NT2/D1 (cell line): Measurements from ENCODE around the gene PRAMEF1.

ENCODE experiments used
- DNase-seq: peaks from one replicate; pipeline ENCODE4 v3.0.0-alpha.2; 2011; ENCODE audit warnings: low read depth, low spot score
- H3K27me3 ChIP-seq: 2 replicates; pipeline ENCODE4 v1.6.0; 2011; ENCODE audit warnings: mild to moderate bottlenecking; ENCODE audit not compliant: insufficient read length, insufficient read depth
- H3K36me3 ChIP-seq: 2 replicates; pipeline ENCODE4 v1.6.1; 2011; ENCODE audit warnings: mild to moderate bottlenecking, low read length, mixed read lengths; ENCODE audit not compliant: insufficient read depth, insufficient read length
- H3K4me1 ChIP-seq: 2 replicates; pipeline ENCODE4 v1.5.1; 2011; ENCODE audit not compliant: insufficient read depth, insufficient read length
- H3K4me3 ChIP-seq: 2 replicates; pipeline ENCODE4 v1.5.1; 2011; ENCODE audit warnings: low read depth; ENCODE audit not compliant: insufficient read length
- H3K9ac ChIP-seq: 2 replicates; pipeline ENCODE4 v1.6.0; 2011; ENCODE audit warnings: low read depth; ENCODE audit not compliant: insufficient read length
- H3K9me3 ChIP-seq: 2 replicates; pipeline ENCODE4 v1.5.1; 2011; ENCODE audit warnings: mild to moderate bottlenecking, low read length; ENCODE audit not compliant: insufficient read depth
- SUZ12 ChIP-seq: IDR thresholded peaks from 2 replicates; pipeline ENCODE4 v1.6.1; 2011; ENCODE audit not compliant: insufficient read length, insufficient read depth; ENCODE audit errors: extremely low read depth
- YY1 ChIP-seq: IDR thresholded peaks from 2 replicates; pipeline ENCODE4 v1.6.1; 2011; ENCODE audit not compliant: insufficient read length, insufficient read depth
- ZNF274 ChIP-seq: IDR thresholded peaks from 2 replicates; pipeline ENCODE4 v1.6.1; 2011; ENCODE audit warnings: mild to moderate bottlenecking, low read depth, low read length

The PRAMEF1 gene

GRCh38 chr1:12769031-12769430, 22.2 kb upstream of the PRAMEF1 start:
- no peak overlapping the region for H3K9ac ChIP-seq
- DNase-seq = no peak
- H3K36me3 ChIP-seq = no peaks in the 10 kb centered on the region
- no peak overlapping the region for H3K4me3 ChIP-seq
- no peaks in the 10 kb centered on the region for H3K4me1 ChIP-seq
- TF ChIP-seq ZNF274 (no peak), SUZ12 (no peak), YY1 (no peak)
- no peaks in the 10 kb centered on the region for H3K9me3 ChIP-seq
- H3K27me3 ChIP-seq = no peaks in the 10 kb centered on the region

GRCh38 chr1:12769976-12770505, 21.2 kb upstream of the PRAMEF1 start:
- Histone ChIP-seq H3K9ac (no peak overlapping the region), H3K27me3 (no peaks in the 10 kb centered on the region), H3K36me3 (no peaks in the 10 kb centered on the region), H3K4me3 (no peak overlapping the region), H3K9me3 (no peaks in the 10 kb centered on the region), H3K4me1 (no peaks in the 10 kb centered on the region)
- DNase-seq = no peak
- TF ChIP-seq ZNF274 = no peak
- no peak for TF ChIP-seq YY1
- TF ChIP-seq SUZ12 = no peak

- TF ChIP-seq YY1 (no peak), ZNF274 (no peak), SUZ12 (no peak)
- H3K9ac ChIP-seq = no peak overlapping the region
- H3K27me3 ChIP-seq = no peaks in the 10 kb centered on the region
- no peak for DNase-seq
- H3K4me1 ChIP-seq = no peaks in the 10 kb centered on the region
- H3K9me3 ChIP-seq = no peaks in the 10 kb centered on the region
- H3K36me3 ChIP-seq = no peaks in the 10 kb centered on the region
- no peak overlapping the region for H3K4me3 ChIP-seq
Measured at GRCh38 chr1:12770620-12771019, 20.6 kb upstream of the PRAMEF1 start.

- TF ChIP-seq YY1 (no peak), ZNF274 (no peak), SUZ12 (no peak)
- H3K27me3 ChIP-seq = no peaks in the 10 kb centered on the region
- no peak overlapping the region for H3K9ac ChIP-seq
- DNase-seq = no peak
- no peak overlapping the region for H3K4me3 ChIP-seq
- H3K4me1 ChIP-seq = no peaks in the 10 kb centered on the region
- no peaks in the 10 kb centered on the region for H3K36me3 ChIP-seq
- H3K9me3 ChIP-seq = no peaks in the 10 kb centered on the region
Measured at GRCh38 chr1:12771186-12771585, 20.0 kb upstream of the PRAMEF1 start.

GRCh38 chr1:12772520-12772919, 18.7 kb upstream of the PRAMEF1 start:
- Histone ChIP-seq H3K9ac (no peak overlapping the region), H3K27me3 (no peaks in the 10 kb centered on the region), H3K4me3 (no peak overlapping the region), H3K9me3 (no peaks in the 10 kb centered on the region), H3K4me1 (no peaks in the 10 kb centered on the region), H3K36me3 (no peaks in the 10 kb centered on the region)
- TF ChIP-seq SUZ12 = no peak
- no peak for TF ChIP-seq ZNF274
- TF ChIP-seq YY1 = no peak
- no peak for DNase-seq

- H3K27me3 ChIP-seq = no peaks in the 10 kb centered on the region
- H3K4me1 ChIP-seq = no peaks in the 10 kb centered on the region
- no peak for DNase-seq
- H3K9me3 ChIP-seq = no peaks in the 10 kb centered on the region
- no peak within 1 kb of the TSS for H3K4me3 ChIP-seq
- no peak within 1 kb of the TSS for H3K9ac ChIP-seq
- TF ChIP-seq SUZ12 (no peak), ZNF274 (no peak), YY1 (no peak)
- H3K36me3 ChIP-seq = no peaks in the 10 kb centered on the region
Measured at GRCh38 chr1:12773438-12773837, 17.8 kb upstream of the PRAMEF1 start, which contains the start of gene PRAMEF12. Gene PRAMEF12 (plus strand): TSS chr1:12773738. CDS start chr1:12774868, 1,130 bp downstream.

GRCh38 chr1:12774801-12775345, 16.3 kb upstream of the PRAMEF1 start:
- DNase-seq = no peak
- H3K9ac ChIP-seq = no peak overlapping the region
- H3K4me1 ChIP-seq = no peaks in the 10 kb centered on the region
- no peaks in the 10 kb centered on the region for H3K9me3 ChIP-seq
- H3K27me3 ChIP-seq = no peaks in the 10 kb centered on the region
- no peak for TF ChIP-seq YY1
- TF ChIP-seq SUZ12 = no peak
- no peak for TF ChIP-seq ZNF274
- H3K36me3 ChIP-seq = no peaks in the 10 kb centered on the region
- no peak overlapping the region for H3K4me3 ChIP-seq

GRCh38 chr1:12775443-12775842, 15.8 kb upstream of the PRAMEF1 start:
- H3K9ac ChIP-seq = no peak overlapping the region
- H3K27me3 ChIP-seq = no peaks in the 10 kb centered on the region
- H3K9me3 ChIP-seq = no peaks in the 10 kb centered on the region
- DNase-seq = no peak
- TF ChIP-seq SUZ12 = no peak
- TF ChIP-seq ZNF274 = no peak
- TF ChIP-seq YY1 = no peak
- H3K4me1 ChIP-seq = no peaks in the 10 kb centered on the region
- H3K4me3 ChIP-seq = no peak overlapping the region
- no peaks in the 10 kb centered on the region for H3K36me3 ChIP-seq
